Memory B cell (primary cell): Measurements from ENCODE around the gene PXMP4.

Source experiments
- ATAC-seq: fragments of 150-1000 bp; cut with Tn5 transposase; 2 replicates; pipeline ENCODE4 v1.10.0; 2021; ENCODE audit warnings: low read depth, mild to moderate bottlenecking, moderate library complexity
- DNase-seq, 2 donors: peaks; one replicate each; pipeline ENCODE4 v3.0.0; 2022; ENCODE audit warnings: low spot score in 2 of 2
- H3K27ac Mint-ChIP-seq: one replicate; pipeline ENCODE4 v1.8.0; 2022; ENCODE audit warnings: mild to moderate bottlenecking, moderate library complexity, mixed read lengths
- H3K27me3 Mint-ChIP-seq: one replicate; pipeline ENCODE4 v1.8.0; 2022; ENCODE audit warnings: mixed read lengths
- H3K36me3 Mint-ChIP-seq: one replicate; pipeline ENCODE4 v1.8.0; 2022; ENCODE audit warnings: mild to moderate bottlenecking, mixed read lengths
- H3K4me1 Mint-ChIP-seq: one replicate; pipeline ENCODE4 v1.8.0; 2022; ENCODE audit warnings: mixed read lengths
- H3K4me3 Mint-ChIP-seq: one replicate; pipeline ENCODE4 v1.8.0; 2022; ENCODE audit warnings: mild to moderate bottlenecking, moderate library complexity, mixed read lengths
- H3K9me3 Mint-ChIP-seq: one replicate; pipeline ENCODE4 v1.8.0; 2022; ENCODE audit warnings: mixed read lengths

PXMP4 gene

DNA sequence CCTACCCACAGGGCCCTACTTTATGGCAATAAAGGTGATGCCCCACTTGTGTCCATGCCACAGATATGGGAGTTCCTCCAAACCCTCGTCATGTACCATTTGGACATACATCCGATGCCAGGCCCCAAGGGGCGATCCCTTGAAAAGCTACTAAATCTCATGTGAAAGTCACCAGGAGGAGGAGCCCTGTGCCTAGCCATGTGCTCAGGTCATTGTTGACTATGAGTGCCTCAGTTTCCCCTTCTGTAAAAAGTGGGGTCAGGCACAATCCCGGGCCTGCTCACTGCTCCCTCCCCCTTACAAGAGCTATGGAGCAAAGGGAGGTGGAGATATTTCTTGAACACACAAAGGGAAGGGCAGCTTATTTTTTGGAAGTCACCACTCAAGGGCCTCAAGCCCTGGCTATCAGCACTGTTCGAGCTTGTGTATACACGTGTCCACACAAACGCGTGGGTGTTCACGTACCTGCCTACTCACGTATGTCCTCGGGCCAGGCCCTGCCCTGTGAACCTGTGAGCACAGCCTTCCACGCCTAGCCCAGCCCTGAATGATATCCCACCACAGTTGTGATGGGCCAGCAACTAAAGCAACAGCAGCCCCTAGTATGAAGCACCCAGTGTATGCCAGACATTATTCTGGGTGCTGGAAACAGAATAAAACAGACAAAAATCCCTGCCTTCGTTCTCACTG lies 51.5 kb downstream of the PXMP4 start:
- Mint-ChIP-seq H3K9me3 (no peaks in the 10 kb centered on the region), H3K27ac (no peak overlapping the region), H3K4me1 (peaks cover 28% of the 10 kb centered on the region), H3K4me3 (peak overlapping the region; percentile 96), H3K36me3 (no peaks in the 10 kb centered on the region), H3K27me3 (no peaks in the 10 kb centered on the region)
- no peak for DNase-seq
- ATAC-seq = no peak

DNA sequence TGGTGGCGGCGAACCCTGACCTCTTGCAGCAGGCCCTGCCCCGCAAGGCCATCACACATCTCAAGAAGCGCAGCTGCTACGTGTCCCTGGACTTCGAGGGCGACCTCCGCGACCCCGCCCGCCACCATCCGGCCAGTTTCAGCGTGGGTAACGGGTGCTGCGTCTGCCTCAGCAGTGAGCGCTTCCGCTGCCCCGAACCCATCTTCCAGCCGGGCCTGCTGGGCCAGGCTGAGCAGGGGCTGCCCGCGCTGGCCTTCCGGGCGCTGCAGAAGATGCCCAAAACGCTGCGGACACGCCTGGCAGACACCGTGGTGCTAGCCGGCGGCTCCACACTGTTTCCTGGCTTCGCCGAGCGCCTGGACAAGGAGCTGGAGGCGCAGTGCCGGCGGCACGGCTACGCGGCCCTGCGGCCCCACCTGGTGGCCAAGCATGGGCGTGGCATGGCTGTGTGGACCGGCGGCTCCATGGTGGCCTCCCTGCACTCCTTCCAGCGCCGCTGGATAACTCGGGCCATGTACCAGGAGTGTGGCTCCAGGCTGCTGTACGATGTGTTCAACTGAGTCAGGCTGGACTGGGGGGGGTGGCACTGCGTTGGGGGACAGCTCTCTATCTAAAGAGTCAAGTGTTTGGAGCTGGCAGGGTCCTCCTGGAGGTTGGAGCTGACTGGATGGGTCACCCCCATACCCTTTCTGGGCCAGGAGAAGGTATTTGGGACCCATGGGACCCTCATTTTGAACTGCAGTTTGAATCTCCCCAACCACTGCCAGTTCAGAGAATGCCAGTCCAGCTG lies 52.2 kb downstream of the PXMP4 start:
- no peaks in the 10 kb centered on the region for H3K36me3 Mint-ChIP-seq
- ATAC-seq = peak; percentile 52

DNA sequence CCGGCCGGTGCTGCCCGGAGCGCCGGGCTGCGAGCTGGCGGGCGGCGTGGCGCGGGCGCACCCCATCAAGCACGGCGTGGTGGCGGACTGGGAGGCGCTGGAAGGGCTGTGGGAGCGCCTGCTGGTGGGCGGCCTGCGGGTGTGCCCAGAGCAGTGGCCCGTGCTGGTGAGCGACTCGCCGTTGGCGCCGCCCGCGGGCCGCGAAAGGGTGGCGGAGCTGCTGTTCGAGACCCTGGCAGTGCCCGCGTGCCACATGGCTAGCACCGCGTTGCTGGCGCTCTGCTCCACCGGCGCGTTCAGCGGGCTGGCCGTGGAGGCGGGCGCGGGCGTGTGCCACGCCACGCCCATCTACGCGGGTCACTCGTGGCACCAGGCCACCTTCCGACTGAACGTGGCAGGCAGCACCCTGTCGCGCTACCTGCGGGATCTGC lies 52.9 kb downstream of the PXMP4 start:
- H3K4me1 Mint-ChIP-seq = peaks cover 27% of the 10 kb centered on the region
- no peaks in the 10 kb centered on the region for H3K36me3 Mint-ChIP-seq
- peak; percentile 21 for ATAC-seq
- DNase-seq = peak in 1 of 2 donors; percentile 62
- peak overlapping the region; percentile 96 for H3K4me3 Mint-ChIP-seq
- peak overlapping the region; percentile 58 for H3K27ac Mint-ChIP-seq
- no peaks in the 10 kb centered on the region for H3K27me3 Mint-ChIP-seq
- H3K9me3 Mint-ChIP-seq = no peaks in the 10 kb centered on the region

More for the DNA sequence above, 52.2 kb downstream of the PXMP4 start:
- peak overlapping the region; percentile 58 for H3K27ac Mint-ChIP-seq
- H3K4me1 Mint-ChIP-seq = peaks cover 25% of the 10 kb centered on the region
- DNase-seq = peak; percentile 79 to 86
- peak overlapping the region; percentile 96 for H3K4me3 Mint-ChIP-seq
- H3K9me3 Mint-ChIP-seq = no peaks in the 10 kb centered on the region
- H3K27me3 Mint-ChIP-seq = no peaks in the 10 kb centered on the region

DNA sequence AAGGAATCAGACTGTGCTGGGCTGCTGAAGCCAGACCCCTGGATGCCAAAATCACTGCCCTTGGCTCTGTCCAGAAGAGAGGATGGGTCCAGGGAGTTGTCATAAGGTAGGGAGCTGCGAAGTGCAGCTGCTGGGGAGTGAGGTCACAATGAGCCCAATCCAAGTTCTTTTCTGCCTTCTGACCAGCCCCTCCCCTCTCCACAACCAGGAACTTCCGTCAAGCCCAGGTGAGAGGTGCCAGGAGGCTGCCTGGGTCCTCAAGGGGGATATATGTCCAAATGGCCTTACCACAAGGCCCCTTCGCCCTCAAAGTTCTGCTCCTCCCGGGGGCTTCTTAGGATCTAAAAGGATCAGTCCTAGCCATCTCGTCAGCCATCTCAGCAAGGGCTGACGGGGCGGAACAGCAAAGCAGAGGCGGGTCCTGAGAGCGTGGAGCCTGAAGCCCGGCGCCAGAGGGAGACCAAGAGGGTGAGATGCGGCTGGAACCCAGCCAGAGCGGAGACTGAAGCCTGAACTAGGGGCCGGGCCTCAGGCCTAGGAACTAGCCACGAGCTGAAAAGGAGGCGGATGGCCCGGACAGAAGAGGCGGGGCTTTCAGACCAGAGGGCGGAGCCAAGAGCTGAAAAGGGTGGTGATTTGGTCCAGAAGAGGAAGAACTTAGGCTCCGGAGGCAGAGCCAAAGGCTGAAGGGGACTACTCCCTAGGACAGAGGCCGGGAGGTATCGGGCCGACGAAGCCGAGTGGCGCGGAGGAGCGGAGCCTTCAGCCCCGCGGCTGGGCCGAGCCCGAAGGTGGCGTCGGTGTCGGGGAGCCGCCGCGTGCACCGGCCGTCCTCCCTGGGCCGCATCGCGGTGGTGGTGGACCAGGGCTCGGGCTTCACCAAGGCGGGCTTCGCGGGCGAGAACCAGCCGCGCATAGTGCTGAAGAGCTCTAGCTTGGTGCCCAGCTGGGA lies 53.5 kb downstream of the PXMP4 start, which contains the start of gene ACTL10:
Gene ACTL10 (plus strand): TSS at position 651 of the 952 bp plus-strand sequence. CDS start 555 bp downstream, outside the sequence.
- no peaks in the 10 kb centered on the region for H3K36me3 Mint-ChIP-seq
- H3K27me3 Mint-ChIP-seq = no peaks in the 10 kb centered on the region
- no peaks in the 10 kb centered on the region for H3K9me3 Mint-ChIP-seq
- H3K4me3 Mint-ChIP-seq = peak within 1 kb of the TSS; percentile 96
- H3K27ac Mint-ChIP-seq = peak within 1 kb of the TSS; percentile 93
- peak; percentile 80 to 86 for DNase-seq
- peaks cover 27% of the 10 kb centered on the region for H3K4me1 Mint-ChIP-seq
- peak; percentile 67 for ATAC-seq

DNA sequence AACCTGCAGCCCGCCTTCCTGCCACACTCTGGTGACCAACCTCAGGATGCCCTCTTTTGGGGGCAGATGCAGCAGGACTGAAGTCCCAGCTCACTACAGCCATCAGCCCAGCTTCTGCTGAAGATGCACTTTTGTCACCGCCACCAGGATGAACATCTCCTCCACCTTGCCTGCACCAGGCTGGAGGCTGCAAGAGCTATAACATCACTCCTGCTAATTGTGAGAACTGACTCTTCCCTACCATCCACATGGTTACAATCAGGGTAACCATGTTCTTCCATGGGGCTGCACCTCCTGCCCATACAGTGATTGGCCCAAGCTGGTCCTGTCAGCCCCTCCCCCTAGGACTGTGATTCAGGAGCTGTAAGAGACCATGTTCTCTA lies 55.4 kb downstream of the PXMP4 start:
- Mint-ChIP-seq H3K9me3 (no peaks in the 10 kb centered on the region), H3K36me3 (no peaks in the 10 kb centered on the region), H3K27me3 (no peaks in the 10 kb centered on the region), H3K4me3 (peak overlapping the region; percentile 86), H3K27ac (peak overlapping the region; percentile 79), H3K4me1 (peaks cover 23% of the 10 kb centered on the region)
- DNase-seq = no peak
- no peak for ATAC-seq

DNA sequence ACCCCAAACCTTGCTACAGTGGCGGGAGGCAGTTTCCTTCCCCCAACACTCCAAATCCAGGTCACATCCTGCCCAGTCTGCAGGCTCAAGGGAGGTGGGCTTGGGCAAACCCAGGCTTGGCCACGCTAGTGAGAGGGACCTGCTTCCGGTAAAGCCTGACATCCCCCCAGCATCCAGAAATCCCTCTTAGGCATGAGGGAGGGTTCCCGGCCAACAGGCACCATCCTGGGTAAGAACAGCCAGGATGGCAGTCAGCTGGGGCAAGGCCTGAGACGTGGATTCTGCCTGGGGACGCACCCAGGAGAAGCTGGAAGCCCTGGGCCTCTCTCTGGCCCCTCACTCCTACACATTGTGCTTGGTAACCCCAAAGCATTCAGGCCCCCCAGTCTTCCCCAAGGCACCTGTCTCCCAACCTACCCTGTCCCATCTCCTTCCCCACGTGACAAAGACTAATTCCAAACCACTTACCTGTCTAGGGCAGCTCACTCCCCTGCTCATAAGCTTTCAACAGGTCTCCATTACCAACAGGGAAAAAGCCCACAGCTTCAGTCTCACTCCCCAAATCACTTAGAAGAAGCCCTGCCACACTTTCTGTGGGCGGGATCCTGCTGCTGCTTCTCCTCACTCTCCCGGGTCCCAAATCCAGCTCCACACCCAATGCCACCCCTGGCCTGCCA lies 55.9 kb downstream of the PXMP4 start:
- ATAC-seq = no peak
- H3K9me3 Mint-ChIP-seq = no peaks in the 10 kb centered on the region
- H3K4me1 Mint-ChIP-seq = peaks cover 21% of the 10 kb centered on the region
- H3K36me3 Mint-ChIP-seq = no peaks in the 10 kb centered on the region
- DNase-seq = no peak
- peak overlapping the region; percentile 79 for H3K27ac Mint-ChIP-seq
- H3K4me3 Mint-ChIP-seq = peak overlapping the region; percentile 86
- H3K27me3 Mint-ChIP-seq = no peaks in the 10 kb centered on the region

DNA sequence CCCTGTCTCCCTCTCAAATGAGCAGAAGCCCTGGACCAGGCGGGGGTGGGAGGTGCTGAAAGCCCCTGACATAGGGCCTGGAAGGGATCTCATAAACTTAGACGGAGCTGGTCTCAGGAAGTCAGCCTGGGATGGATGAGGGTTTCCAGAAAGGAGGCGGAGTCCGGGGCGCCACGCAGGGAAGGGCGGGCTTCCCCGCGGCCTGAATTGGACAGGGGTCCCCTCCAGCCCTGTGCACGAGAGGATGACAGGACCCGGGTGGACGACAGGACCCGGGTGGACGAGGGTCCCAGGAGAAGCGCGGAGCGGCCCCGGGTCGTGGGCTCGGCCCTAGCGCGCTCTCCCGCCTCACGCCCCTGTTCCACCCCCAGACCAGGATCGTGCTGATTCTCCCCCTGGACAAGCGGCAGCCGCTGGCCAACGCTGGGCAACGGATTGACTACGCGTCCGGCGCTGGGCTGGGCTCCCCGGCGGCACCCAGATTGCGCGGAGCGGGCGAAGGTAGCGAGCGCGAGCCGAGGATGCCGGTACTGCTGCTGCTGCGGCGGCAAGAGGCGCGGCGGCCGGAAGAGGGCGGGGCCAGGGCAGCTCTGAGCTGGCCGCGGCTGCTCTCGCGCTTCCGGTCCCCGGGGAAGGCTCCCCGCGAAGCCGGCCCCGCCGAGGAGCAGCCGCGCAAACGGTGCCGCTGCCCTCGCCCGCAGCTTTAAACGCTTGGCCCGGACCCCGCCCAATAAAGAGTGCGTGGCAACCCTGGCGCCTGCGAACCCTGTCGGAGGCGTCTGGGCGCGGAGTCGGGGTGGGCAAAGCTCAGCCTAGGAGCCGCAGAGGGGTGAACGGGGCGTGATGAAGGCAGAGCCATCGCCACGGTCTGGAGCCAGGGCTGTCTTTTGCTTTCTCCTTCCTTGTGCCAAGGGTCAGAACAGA lies 56.7 kb downstream of the PXMP4 start:
- H3K4me1 Mint-ChIP-seq = peaks cover 21% of the 10 kb centered on the region
- H3K4me3 Mint-ChIP-seq = peak overlapping the region; percentile 86
- no peaks in the 10 kb centered on the region for H3K9me3 Mint-ChIP-seq
- H3K36me3 Mint-ChIP-seq = peaks cover 2% of the 10 kb centered on the region
- H3K27me3 Mint-ChIP-seq = no peaks in the 10 kb centered on the region
- DNase-seq (peak; percentile 63 to 71), ATAC-seq (peak; percentile 57)
- peak overlapping the region; percentile 53 for H3K27ac Mint-ChIP-seq

DNA sequence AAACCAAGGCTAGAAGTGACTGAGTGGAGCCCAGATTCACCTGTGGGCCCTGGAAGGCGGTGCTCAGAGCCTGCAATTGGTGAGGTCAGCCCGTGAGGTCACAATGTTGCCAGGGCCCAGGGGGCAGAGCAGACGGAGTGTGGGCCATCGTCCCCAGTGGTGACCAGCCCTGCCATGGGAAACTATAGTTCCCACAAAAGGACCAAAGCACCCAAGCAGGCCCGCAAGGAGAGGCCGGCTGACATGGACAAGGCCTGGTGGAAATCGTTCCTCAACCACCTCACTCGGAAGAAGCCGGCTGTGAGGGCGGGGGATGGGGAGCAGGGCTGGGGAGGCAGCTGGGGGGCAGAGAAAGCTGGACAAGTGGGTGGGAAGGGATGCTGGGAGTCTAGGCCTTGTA lies 57.9 kb downstream of the PXMP4 start, which contains the start of gene C20orf144:
Gene C20orf144 (plus strand): TSS at position 156 of the 400 bp plus-strand sequence. CDS start 19 bp downstream, at position 175.
- H3K27ac Mint-ChIP-seq = peak within 1 kb of the TSS; percentile 53
- H3K27me3 Mint-ChIP-seq = no peaks in the 10 kb centered on the region
- H3K4me3 Mint-ChIP-seq = peak within 1 kb of the TSS; percentile 86
- H3K9me3 Mint-ChIP-seq = no peaks in the 10 kb centered on the region
- H3K4me1 Mint-ChIP-seq = peaks cover 21% of the 10 kb centered on the region
- ATAC-seq (no peak), DNase-seq (no peak)
- H3K36me3 Mint-ChIP-seq = peaks cover 2% of the 10 kb centered on the region

DNA sequence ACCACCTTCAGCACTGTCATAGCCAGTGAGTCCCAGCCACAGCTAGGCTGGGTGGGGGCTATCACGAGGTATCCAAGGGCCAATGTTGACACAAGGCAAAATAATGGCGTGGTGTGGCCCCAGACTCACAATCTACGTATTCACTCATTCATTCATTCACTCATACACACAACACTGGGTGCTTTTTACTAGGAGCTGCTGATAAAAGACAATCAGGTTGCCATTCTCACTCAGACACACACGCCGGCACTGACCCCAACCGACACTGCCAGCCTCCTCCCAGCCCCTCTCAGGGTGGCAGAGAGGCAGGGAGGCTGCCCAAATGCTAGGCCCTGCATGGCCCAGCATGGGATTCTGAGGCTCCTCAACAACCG lies 59.4 kb downstream of the PXMP4 start:
- no peak for DNase-seq
- Mint-ChIP-seq H3K9me3 (no peaks in the 10 kb centered on the region), H3K27ac (no peak overlapping the region)

DNA sequence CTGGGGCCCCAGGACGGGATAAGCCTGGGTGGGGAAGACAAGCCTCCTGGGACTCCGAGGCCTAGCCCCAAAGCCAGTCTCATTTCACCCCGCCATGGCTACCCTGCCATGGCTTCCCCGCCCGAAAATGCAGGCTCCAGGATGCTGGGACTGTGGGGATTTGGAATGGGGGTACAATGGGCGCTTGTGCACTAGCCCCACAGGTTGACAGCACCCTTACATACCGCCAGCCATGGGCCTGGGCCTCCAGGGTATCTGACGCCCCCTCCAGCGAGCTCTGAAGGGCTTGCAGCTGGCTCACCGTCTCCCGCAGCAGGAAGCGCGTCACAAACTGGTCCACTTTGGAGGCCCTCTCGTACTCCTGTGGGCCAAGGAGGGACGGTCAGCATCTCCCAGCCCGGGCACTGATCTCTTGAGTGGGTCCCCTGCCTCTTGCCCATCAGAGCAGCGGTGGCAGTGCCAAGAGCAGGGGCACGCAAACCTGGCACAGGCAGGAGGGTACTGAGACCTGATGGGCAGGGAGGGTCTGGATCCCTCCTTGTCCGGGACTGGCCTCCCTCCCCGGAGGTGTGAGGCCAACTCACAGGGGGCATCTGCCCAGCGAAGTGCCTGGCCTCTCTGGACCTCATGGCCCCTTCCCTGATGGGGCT lies 60.0 kb downstream of the PXMP4 start:
- Mint-ChIP-seq H3K9me3 (no peaks in the 10 kb centered on the region), H3K27me3 (no peaks in the 10 kb centered on the region), H3K4me3 (no peak overlapping the region), H3K4me1 (peaks cover 14% of the 10 kb centered on the region), H3K27ac (no peak overlapping the region), H3K36me3 (peaks cover 2% of the 10 kb centered on the region)
- no peak for ATAC-seq
- no peak for DNase-seq

More for the DNA sequence above, 59.4 kb downstream of the PXMP4 start:
- Mint-ChIP-seq H3K4me1 (peaks cover 17% of the 10 kb centered on the region), H3K36me3 (peaks cover 2% of the 10 kb centered on the region), H3K27me3 (no peaks in the 10 kb centered on the region), H3K4me3 (no peak overlapping the region)
- no peak for ATAC-seq

DNA sequence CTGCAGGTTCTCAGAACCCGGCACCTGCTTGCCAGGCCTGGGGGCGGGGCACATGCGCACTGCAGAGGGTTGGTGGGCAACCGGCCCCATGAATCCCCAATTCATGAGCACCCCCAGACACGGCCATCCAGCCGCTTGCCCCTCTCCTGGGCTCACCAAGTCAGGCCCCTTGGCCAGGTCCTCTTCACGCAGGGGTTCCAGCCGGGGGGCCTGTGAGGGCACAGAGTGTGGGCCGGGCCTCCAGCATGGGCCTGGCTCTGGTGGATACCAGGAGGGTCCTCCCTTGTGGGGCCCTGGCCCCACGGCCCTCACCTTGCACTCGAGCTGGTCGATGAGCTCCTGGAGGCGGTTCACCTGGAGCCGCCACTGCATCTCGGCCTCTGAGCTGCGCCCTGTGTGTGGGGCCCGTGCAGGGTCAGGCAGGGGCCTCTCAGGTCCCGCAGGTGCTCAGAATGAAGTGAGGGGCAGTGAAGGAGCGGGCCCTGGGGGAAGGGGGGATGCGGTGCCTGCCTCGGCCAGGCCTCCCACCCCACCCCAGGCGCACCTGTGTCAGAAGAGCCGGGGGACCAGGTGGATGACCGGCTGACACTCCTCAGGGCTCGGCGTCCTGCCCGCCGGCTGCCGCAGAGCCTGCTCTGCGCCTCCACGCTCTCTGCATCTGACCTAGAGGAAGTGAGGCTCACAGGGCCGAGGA lies 60.6 kb downstream of the PXMP4 start:
- no peak overlapping the region for H3K4me3 Mint-ChIP-seq
- H3K27me3 Mint-ChIP-seq = no peaks in the 10 kb centered on the region
- H3K27ac Mint-ChIP-seq = no peak overlapping the region
- peaks cover 2% of the 10 kb centered on the region for H3K36me3 Mint-ChIP-seq
- H3K4me1 Mint-ChIP-seq = peaks cover 8% of the 10 kb centered on the region
- no peak for DNase-seq
- no peak for ATAC-seq
- H3K9me3 Mint-ChIP-seq = no peaks in the 10 kb centered on the region
